Measurements from ENCODE around the gene FGGY. TPM values are rescaled to one million over a fixed set of nuclear protein-coding genes. Genes with fewer than 3 reads are reported as not detected.
A peak's percentile ranks its signal among the peaks of the same experiment; 100 is the strongest.

Gene FGGY
- total RNA-seq, 2 donors from 2014 or later: 14.1 to 14.8 TPM

- TF ChIP-seq CTCF (conservative IDR thresholded peaks at IDR 0.05): no peak
- Histone ChIP-seq H3K9me3 (ENCODE audit: control insufficient read depth, low read length) (no peaks in the 10 kb centered on the region), H3K9ac (ENCODE audit: extremely low read depth, low read length, poor library complexity, severe bottlenecking) (peak overlapping the region; percentile 16), H3K27me3 (ENCODE audit: control insufficient read depth, insufficient read depth, low read length, poor library complexity, severe bottlenecking) (no peaks in the 10 kb centered on the region), H3K4me3 (ENCODE audit: low read length) (peak overlapping the region; percentile 1), H3K4me1 (ENCODE audit: control insufficient read depth, insufficient read depth, low read length) (peaks cover 7% of the 10 kb centered on the region), H3K36me3 (ENCODE audit: control insufficient read depth, insufficient read depth, low read length) (no peaks in the 10 kb centered on the region), H3K27ac (ENCODE audit: low read depth, low read length) (no peak overlapping the region)
- WGBS, 2 experiments (ENCODE audit: insufficient coverage in 1 of 2, insufficient read length in 1 of 2): 66 to 75% methylated on average over 3 to 4 of the region's 4 CpGs
- DNase-seq: no peak
- Mint-ChIP-seq H3K9me3 (no peaks in the 10 kb centered on the region), H3K27ac (peak overlapping the region; percentile 76), H3K36me3 (ENCODE audit: low read depth) (no peaks in the 10 kb centered on the region), H3K4me1 (peaks cover 14% of the 10 kb centered on the region), H3K4me3 (no peak overlapping the region), H3K27me3 (ENCODE audit: insufficient read depth) (no peaks in the 10 kb centered on the region)
These were observed 394.4 kb downstream of the FGGY start for GRCh38 chr1:59691261-59691660.

DNA sequence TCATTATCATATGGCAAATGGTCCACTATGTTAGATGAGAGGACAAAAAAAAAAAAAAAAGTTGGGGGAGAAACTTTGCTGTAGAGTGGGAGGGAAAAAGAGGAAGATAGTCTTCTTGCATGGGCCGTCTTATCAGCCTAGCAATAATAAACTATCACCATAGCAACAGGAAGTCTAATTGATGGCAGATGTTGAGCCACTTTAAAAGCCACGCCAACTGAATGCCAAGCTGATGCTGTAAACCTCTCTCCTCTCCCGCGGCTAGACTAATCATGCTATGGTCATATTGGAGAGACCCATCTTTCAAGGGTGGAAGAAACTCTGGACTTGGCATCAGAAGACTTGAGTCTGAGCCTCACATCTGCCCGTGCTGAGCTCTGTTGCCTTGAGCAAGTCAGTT is 395.7 kb downstream of the FGGY start:
- Mint-ChIP-seq H3K27me3 (ENCODE audit: insufficient read depth) (no peaks in the 10 kb centered on the region), H3K4me1 (peaks cover 18% of the 10 kb centered on the region), H3K27ac (no peak overlapping the region), H3K9me3 (no peaks in the 10 kb centered on the region), H3K4me3 (no peak overlapping the region), H3K36me3 (ENCODE audit: low read depth) (no peaks in the 10 kb centered on the region)
- 99 to 100% methylated on average over 1 to 5 of the region's 5 CpGs for WGBS, 2 experiments (ENCODE audit: insufficient coverage in 1 of 2, insufficient read length in 1 of 2)
- Histone ChIP-seq H3K4me3 (ENCODE audit: low read length) (no peak overlapping the region), H3K9me3 (ENCODE audit: control insufficient read depth, low read length) (no peaks in the 10 kb centered on the region), H3K27ac (ENCODE audit: low read depth, low read length) (no peak overlapping the region), H3K36me3 (ENCODE audit: control insufficient read depth, insufficient read depth, low read length) (no peaks in the 10 kb centered on the region), H3K4me1 (ENCODE audit: control insufficient read depth, insufficient read depth, low read length) (peaks cover 7% of the 10 kb centered on the region), H3K9ac (ENCODE audit: extremely low read depth, low read length, poor library complexity, severe bottlenecking) (no peak overlapping the region), H3K27me3 (ENCODE audit: control insufficient read depth, insufficient read depth, low read length, poor library complexity, severe bottlenecking) (no peaks in the 10 kb centered on the region)
- no peak for TF ChIP-seq CTCF (conservative IDR thresholded peaks at IDR 0.05)
- DNase-seq: no peak

GRCh38 chr1:59693406-59693805 is 396.5 kb downstream of the FGGY start:
- no peaks in the 10 kb centered on the region for H3K9me3 ChIP-seq (ENCODE audit: control insufficient read depth, low read length)
- no peak overlapping the region for H3K27ac ChIP-seq (ENCODE audit: low read depth, low read length)
- H3K27me3 ChIP-seq (ENCODE audit: control insufficient read depth, insufficient read depth, low read length, poor library complexity, severe bottlenecking): no peaks in the 10 kb centered on the region
- Mint-ChIP-seq H3K36me3 (ENCODE audit: low read depth) (no peaks in the 10 kb centered on the region), H3K4me1 (peaks cover 26% of the 10 kb centered on the region), H3K27ac (no peak overlapping the region), H3K27me3 (ENCODE audit: insufficient read depth) (no peaks in the 10 kb centered on the region), H3K4me3 (no peak overlapping the region), H3K9me3 (no peaks in the 10 kb centered on the region)
- H3K4me1 ChIP-seq (ENCODE audit: control insufficient read depth, insufficient read depth, low read length): peaks cover 7% of the 10 kb centered on the region
- no peak for TF ChIP-seq CTCF (conservative IDR thresholded peaks at IDR 0.05)
- no peak for DNase-seq
- WGBS, 2 experiments (ENCODE audit: insufficient coverage in 1 of 2, insufficient read length in 1 of 2): 94 to 96% methylated on average over 4 to 5 of the region's 5 CpGs
- H3K36me3 ChIP-seq (ENCODE audit: control insufficient read depth, insufficient read depth, low read length): no peaks in the 10 kb centered on the region
- no peak overlapping the region for H3K9ac ChIP-seq (ENCODE audit: extremely low read depth, low read length, poor library complexity, severe bottlenecking)
- H3K4me3 ChIP-seq (ENCODE audit: low read length): no peak overlapping the region

Data from endodermal cell (in vitro differentiated cells).